ENCODE data around the gene CALR3. TPM values are rescaled to one million over a fixed set of nuclear protein-coding genes. Genes with fewer than 3 reads are reported as not detected.
A peak's percentile ranks its signal among the peaks of the same experiment; 100 is the strongest.

The CALR3 gene
- total RNA-seq, 1 donor from 2014 or later: not detected

- DNase-seq (ENCODE audit: low read depth in 2 of 2): no peak
Observed at GRCh38 chr19:16429759-16430091, 66.2 kb downstream of the CALR3 start.

- peak in 1 of 2 donors; percentile 16 for DNase-seq (ENCODE audit: low read depth in 2 of 2)
Observed at GRCh38 chr19:16429066-16429758, 66.8 kb downstream of the CALR3 start.

Other genes starting within 250 kb of the CALR3 start
- 2.6 and 10.1 TPM in 2 replicates for gene KLF2, start 171.3 kb downstream of the CALR3 start, total RNA-seq
- gene EPS15L1, start 24.2 kb downstream of the CALR3 start, total RNA-seq: 5.9 and 6.7 TPM in 2 replicates
- gene C19orf44, start 227 bp upstream of the CALR3 start, total RNA-seq: 1.1 and 1.4 TPM in 2 replicates
- 3.3 and 5.6 TPM in 2 replicates for gene CHERP, start 46.3 kb upstream of the CALR3 start, total RNA-seq
- 14.4 and 24.8 TPM in 2 replicates for gene SLC35E1, start 76.2 kb upstream of the CALR3 start, total RNA-seq
- 2.2 and 3.8 TPM in 2 replicates for gene MED26, start 132.0 kb upstream of the CALR3 start, total RNA-seq
- 32.7 and 47.0 TPM in 2 replicates for gene SMIM7, start 164.0 kb upstream of the CALR3 start, total RNA-seq
- gene TMEM38A, start 165.0 kb upstream of the CALR3 start, total RNA-seq: 1.3 and 1.8 TPM in 2 replicates
- not detected in 2 replicates for gene NWD1, start 223.7 kb upstream of the CALR3 start, total RNA-seq

Data from lung microvascular endothelial cell (primary cell).